Measurements from ENCODE around the gene ZNF77. TPM values are rescaled to one million over a fixed set of nuclear protein-coding genes. Genes with fewer than 3 reads are reported as not detected.

The ZNF77 gene
- polyA plus RNA-seq, 1 of the 3 experiments (the other 2 are of a cell fraction), result 4.4 TPM

- Histone ChIP-seq H4K20me1 (ENCODE audit: insufficient read depth) (no peaks in the 10 kb centered on the region), H3K36me3 (replicated peaks in 1 of 2; ENCODE audit: control insufficient read depth in 1 of 2, insufficient read depth in 2 of 2, low read length in 1 of 2) (no peaks in the 10 kb centered on the region), H3K27ac (ENCODE audit: low read depth in 2 of 2, low read length in 1 of 2) (no peak overlapping the region), H3K9ac (no peak overlapping the region), H3K4me1 (ENCODE audit: control insufficient read depth in 1 of 2, insufficient read depth in 2 of 2, low read depth in 1 of 2, low read length in 1 of 2) (peaks cover 13 to 20% of the 10 kb centered on the region in 2 experiments; a peak in 3 of 4 replicates), H3K27me3 (ENCODE audit: insufficient read depth) (no peaks in the 10 kb centered on the region), H3K4me3 (ENCODE audit: low read depth in 2 of 2, low read length in 1 of 2) (no peak overlapping the region), H3K79me2 (ENCODE audit: insufficient read depth) (no peaks in the 10 kb centered on the region), H2AFZ (ENCODE audit: low read depth) (no peak overlapping the region), H3F3A (replicated peaks; ENCODE audit: insufficient read depth) (peaks cover 16% of the 10 kb centered on the region), H3K9me2 (no peaks in the 10 kb centered on the region), H3K9me3 (no peaks in the 10 kb centered on the region), H3K4me2 (no peak overlapping the region)
- ChIA-PET POLR2A (interaction anchor here (1.2 to 3.5 kb wide), 2 partner anchors 54 to 80 kb away, joined by 3 to 21 read pairs; partner anchors contain the start of gene TLE5), CTCF (interaction anchor here (1.0 to 2.8 kb wide), 3 partner anchors 19 to 127 kb away, joined by 3 to 8 read pairs (median 4); no protein-coding TSS in a partner anchor)
- 82% methylated on average over 4 of the region's 5 CpGs for WGBS (ENCODE audit: low lambda C conversion rate)
- no peak for DNase-seq
- TF ChIP-seq YY1 (IDR thresholded peaks at IDR 0.05; ENCODE audit: low read depth) (no peak), FOXM1 (IDR thresholded peaks at IDR 0.05; ENCODE audit: low read depth) (no peak), MEF2A (IDR thresholded peaks at IDR 0.05; ENCODE audit: borderline replicate concordance, low read depth) (no peak), REST (IDR thresholded peaks at IDR 0.05; ENCODE audit: low read depth, low read length) (no peak), RAD21 (IDR thresholded peaks at IDR 0.05; ENCODE audit: low read length) (no peak), NRF1 (IDR thresholded peaks at IDR 0.05; ENCODE audit: low read depth, low read length) (no peak), FOSL2 (IDR thresholded peaks at IDR 0.05; ENCODE audit: borderline replicate concordance, low read depth) (no peak), ELF1 (IDR thresholded peaks at IDR 0.05) (no peak), TEAD4 (IDR thresholded peaks at IDR 0.05; ENCODE audit: borderline replicate concordance, insufficient read depth) (no peak), POLR2AphosphoS5 (IDR thresholded peaks at IDR 0.05; ENCODE audit: low read depth, low read length) (no peak), GATA2 (CRISPR knock-in tag; IDR thresholded peaks at IDR 0.05) (no peak), EP300 (IDR thresholded peaks at IDR 0.05; ENCODE audit: borderline replicate concordance in 1 of 2, low read depth in 1 of 2, low read length in 1 of 2) (no peak)
- TF ChIP-seq, protein P1, sequence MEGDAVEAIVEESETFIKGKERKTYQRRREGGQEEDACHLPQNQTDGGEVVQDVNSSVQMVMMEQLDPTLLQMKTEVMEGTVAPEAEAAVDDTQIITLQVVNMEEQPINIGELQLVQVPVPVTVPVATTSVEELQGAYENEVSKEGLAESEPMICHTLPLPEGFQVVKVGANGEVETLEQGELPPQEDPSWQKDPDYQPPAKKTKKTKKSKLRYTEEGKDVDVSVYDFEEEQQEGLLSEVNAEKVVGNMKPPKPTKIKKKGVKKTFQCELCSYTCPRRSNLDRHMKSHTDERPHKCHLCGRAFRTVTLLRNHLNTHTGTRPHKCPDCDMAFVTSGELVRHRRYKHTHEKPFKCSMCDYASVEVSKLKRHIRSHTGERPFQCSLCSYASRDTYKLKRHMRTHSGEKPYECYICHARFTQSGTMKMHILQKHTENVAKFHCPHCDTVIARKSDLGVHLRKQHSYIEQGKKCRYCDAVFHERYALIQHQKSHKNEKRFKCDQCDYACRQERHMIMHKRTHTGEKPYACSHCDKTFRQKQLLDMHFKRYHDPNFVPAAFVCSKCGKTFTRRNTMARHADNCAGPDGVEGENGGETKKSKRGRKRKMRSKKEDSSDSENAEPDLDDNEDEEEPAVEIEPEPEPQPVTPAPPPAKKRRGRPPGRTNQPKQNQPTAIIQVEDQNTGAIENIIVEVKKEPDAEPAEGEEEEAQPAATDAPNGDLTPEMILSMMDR (IDR thresholded peaks at IDR 0.05), result no peak
- TF ChIP-seq, protein P2, sequence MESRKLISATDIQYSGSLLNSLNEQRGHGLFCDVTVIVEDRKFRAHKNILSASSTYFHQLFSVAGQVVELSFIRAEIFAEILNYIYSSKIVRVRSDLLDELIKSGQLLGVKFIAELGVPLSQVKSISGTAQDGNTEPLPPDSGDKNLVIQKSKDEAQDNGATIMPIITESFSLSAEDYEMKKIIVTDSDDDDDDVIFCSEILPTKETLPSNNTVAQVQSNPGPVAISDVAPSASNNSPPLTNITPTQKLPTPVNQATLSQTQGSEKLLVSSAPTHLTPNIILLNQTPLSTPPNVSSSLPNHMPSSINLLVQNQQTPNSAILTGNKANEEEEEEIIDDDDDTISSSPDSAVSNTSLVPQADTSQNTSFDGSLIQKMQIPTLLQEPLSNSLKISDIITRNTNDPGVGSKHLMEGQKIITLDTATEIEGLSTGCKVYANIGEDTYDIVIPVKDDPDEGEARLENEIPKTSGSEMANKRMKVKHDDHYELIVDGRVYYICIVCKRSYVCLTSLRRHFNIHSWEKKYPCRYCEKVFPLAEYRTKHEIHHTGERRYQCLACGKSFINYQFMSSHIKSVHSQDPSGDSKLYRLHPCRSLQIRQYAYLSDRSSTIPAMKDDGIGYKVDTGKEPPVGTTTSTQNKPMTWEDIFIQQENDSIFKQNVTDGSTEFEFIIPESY (IDR thresholded peaks at IDR 0.05; ENCODE audit: borderline replicate concordance, low read depth), result no peak
Measured at GRCh38 chr19:2981898-2982297, 37.1 kb upstream of the ZNF77 start.
